Stimulated activated CD8-positive, alpha-beta memory T cell treated with anti-CD3 and anti-CD28 coated beads, Interleukin-7, amount 100 ng/mL, for 4 hours (primary cell): ENCODE measurements around the gene APOB.

Experiments used
- DNase-seq, 2 donors: peaks; one replicate each; pipeline ENCODE4 v3.0.0-alpha.2; 2020; ENCODE audit warnings: low read depth in 2 of 2

APOB gene

DNA sequence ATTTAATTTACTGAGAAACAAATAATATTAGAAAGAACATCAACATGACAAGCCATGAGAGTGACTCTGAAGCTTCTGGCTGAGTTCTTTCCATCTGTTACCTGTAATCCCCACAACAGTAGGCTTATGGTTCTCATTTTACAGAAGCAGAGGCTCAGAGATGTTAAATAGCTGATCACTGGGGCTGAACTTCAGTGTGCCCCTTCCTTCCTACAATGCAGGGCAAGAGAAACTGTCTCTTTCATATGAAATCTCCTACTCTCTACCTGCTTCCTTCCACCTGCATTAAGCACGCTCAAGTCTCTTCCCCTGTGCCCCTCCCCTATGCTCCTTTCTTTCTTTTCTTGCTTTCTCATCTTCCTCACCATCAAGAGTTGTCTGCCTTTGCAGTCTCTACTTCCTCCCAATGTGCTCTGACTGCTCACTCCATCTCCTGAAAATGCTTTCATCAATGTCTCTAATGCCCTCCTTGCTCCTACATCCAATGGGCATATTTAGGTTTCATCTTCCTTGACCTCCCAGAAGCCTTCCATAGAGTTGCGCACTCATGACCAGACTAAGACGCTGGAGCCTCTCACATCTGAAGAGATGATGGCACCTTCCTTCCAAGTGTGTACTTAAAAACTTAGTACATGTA is 23.7 kb downstream of the APOB start:
- DNase-seq: no peak

- DNase-seq: no peak
Observed at GRCh38 chr2:21019678-21020021, 24.2 kb downstream of the APOB start.

- no peak for DNase-seq
Observed at GRCh38 chr2:21019000-21019677, 24.7 kb downstream of the APOB start.

DNA sequence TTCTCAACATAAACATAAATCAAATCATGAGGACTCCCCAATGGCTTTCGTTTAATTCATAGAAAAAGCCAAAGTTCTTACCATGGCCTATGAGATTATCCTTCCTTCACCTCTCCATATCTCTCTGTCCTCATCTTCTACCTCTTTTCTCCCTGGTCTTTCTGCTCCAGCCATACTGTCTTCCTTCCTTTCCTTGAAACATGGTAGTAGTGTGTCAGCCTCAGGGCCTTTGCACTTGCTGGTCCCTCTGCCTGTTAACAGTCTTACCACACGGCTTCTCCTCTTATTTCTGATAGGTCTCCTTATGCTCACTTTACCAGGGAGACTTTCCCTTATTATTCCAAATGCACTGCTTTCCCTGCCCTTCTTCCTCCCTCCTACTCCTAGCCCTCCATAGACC is 25.6 kb downstream of the APOB start:
- DNase-seq: no peak

DNA sequence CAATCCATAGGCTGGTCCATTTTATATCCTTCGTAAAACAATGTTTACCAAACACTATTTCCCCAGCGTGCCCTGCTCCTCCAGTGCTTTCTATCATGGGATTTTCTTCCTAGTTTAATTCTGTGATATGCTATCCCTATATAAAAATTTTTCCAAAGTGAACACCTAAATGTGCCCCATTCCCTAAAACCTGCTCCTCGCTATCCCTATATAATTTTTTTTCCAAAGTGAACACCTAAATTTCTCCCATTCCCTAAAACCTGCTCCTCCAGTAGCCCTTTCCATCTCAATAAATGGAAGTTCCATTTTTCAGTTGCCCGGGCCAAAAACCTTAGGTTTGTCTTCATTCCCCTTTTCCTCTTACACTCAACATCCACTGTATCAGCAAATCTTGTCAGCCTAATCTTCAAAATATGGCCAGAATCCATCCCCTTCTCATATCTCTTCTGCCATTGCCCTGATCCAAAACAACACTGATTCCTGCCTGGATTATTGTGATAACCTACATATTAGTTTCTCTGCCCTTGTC is 26.1 kb downstream of the APOB start:
- DNase-seq: no peak

- no peak for DNase-seq
Observed at GRCh38 chr2:21015281-21015645, 28.6 kb downstream of the APOB start.

- DNase-seq: no peak
Observed at GRCh38 chr2:21014364-21015280, 29.3 kb downstream of the APOB start.

DNA sequence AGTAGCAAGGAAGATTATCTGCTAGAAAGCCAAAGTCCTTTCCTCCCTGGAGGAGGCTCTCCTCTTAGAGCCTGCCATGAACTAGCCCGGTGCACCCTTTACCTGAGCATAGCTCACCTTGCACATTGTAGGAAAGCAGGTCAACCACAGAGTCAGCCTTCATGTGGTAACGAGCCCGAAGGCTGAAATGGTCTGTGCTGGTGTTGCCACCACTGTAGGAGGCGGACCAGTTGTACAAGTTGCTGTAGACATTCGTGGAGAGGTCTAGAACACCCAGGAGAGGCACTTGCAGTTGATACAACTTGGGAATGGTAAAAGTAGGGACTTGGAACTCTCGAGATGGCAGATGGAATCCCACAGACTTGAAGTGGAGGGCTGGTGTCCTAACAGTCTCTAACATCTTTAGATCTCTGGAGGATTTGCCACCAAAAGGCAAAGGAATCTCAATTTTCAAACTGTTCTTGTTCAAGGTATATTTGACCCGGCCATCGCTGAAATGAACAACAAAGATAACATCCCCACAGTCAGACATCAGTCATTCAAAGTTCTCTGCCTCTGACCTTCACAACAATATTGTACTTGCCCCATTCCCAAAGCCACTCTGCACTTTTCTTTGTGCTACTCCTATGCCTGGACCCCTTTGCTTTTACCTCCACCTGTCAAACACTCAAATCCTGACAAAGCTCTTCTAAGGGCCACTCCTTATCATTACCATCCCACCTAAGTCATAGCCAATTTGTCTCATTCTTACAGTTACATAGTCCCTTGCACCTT is 30.6 kb downstream of the APOB start:
- DNase-seq: no peak

DNA sequence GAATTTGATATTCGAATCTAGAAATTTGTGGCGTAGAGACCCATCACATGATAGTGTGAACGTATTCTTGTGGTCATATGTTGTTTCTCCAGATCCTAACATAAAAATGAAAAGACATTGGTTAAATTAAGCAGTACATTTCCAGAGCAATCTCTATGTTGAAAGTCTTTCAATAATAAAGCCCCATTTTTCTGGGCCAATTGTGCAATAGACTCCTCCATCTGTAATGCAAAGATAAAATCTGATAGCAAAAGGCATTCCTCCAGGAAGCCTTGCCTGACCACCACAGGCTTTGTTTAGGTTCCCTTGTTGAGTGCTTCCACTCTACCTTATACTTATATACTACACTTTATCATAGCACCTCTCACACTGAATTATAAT is 31.3 kb downstream of the APOB start:
- DNase-seq: no peak

- no peak for DNase-seq
Observed at GRCh38 chr2:21011876-21012556, 31.9 kb downstream of the APOB start.

GRCh38 chr2:21011453-21011852 is 32.4 kb downstream of the APOB start:
- DNase-seq: no peak

DNA sequence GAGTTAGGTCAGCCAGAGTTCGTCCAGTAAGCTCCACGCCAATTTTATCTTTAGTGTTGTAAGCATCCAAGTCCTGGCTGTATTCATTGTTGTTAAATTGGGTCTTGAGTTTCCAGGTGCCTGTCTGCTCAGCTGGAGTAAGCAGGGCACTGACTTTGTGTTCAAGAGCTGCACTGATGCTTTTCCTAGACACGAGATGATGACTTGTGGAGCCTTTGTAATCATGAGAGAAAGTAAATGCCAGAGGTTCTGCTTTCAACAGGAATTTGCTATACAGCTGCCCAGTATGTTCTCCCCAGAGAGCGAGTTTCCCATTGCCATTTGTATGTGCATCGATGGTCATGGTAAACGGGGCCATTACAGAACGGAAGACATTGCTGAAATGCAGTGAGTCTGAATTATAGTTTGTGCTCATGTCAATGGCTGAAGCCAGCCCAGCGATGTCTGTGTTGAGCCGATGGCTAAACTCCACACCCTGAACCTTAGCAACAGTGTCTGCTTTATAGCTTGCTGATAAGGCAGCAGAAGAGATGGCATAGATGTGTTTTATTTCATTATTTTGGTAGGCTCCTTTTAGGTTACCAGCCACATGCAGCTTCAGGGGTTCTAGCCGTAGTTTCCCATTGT is 32.9 kb downstream of the APOB start:
- DNase-seq: no peak

DNA sequence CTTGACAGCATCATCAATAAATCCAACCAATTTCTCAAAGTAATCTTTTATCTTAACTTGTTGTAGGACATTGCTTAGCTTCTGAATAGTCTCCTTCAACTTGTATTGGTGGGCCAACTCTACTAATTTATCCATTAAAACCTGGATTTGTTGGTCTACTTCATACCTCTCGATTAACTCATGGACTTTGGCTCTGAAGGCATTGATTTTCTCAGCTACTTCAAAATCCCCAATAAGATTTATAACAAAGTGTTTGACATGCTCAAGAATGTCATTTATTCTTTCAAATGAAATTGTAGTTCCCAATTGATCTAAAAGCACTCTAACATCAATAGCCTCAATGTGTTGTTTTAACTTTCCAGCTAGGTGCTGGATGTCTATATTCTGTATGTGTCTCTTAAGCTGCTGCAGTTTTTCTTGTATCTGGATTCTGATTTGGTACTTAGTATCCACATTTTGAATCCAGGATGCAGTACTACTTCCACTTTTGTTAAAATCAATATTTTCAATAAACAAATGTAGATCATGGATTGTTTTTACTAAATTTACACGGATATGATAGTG is 34.1 kb downstream of the APOB start:
- no peak for DNase-seq

GRCh38 chr2:21008790-21009661 is 34.8 kb downstream of the APOB start:
- no peak for DNase-seq

DNA sequence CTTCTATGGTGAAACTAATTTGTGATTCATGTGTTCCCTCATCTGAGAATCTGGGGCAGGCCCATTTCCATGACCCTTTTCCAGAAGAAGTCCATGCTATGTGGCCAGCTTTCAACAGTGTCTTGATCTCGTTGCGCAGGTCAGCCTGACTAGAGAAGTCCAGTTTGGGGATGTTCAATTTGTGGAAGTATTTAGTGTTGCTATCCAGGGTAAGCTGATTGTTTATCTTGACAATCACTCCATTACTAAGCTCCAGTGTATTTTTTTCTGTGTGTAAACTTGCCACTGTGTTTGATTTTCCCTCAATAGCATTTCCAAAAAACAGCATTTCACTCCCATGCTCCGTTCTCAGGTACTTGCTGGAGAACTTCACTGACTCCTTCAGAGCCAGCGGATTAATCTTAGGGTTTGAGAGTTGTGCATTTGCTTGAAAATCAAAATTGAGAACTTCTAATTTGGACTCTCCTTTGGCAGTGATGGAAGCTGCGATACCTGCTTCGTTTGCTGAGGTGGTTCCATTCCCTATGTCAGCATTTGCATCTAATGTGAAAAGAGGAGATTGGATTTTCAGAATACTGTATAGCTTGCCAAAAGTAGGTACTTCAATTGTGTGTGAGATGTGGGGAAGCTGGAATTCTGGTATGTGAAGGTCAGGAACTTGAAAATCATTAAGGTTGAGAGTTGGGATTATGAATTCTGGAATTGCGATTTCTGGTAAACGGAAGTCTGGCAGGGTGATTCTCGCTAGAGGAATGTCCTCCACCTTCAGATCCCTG is 35.7 kb downstream of the APOB start:
- no peak for DNase-seq

GRCh38 chr2:21007129-21008013 is 36.5 kb downstream of the APOB start:
- no peak for DNase-seq

GRCh38 chr2:21006423-21007128 is 37.3 kb downstream of the APOB start:
- DNase-seq: no peak
